Measurements from ENCODE around the gene ASCC3. TPM values are rescaled to one million over a fixed set of nuclear protein-coding genes. Genes with fewer than 3 reads are reported as not detected.

ASCC3 gene
- total RNA-seq, 1 experiment from 2014 or later: 32.2 TPM

DNA sequence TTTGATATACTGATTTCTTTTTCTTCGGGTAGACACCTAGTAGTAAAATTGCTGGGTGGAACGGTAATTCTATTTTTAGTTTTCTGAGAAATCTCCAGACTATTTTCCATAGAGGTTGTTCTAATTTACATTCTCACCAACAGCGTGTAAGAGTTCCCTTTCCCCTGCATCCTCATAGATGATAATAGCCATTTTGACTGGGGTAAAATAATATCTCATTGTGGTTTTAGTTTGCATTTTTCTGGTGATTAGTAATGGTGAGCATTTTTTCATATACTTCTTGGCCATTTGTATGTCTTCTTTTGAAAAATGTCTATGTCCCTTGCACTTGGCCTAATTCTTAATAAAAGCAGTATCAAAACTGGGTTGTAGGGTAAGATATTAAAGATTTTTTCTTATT is 267.5 kb downstream of the ASCC3 start:
- DNase-seq (ENCODE audit: low spot score): no peak
- Histone ChIP-seq H3K4me1 (ENCODE audit: insufficient read depth, low read length, poor library complexity, severe bottlenecking) (no peaks in the 10 kb centered on the region), H3K4me3 (ENCODE audit: low read depth, low read length, poor library complexity, severe bottlenecking) (no peak overlapping the region), H3K36me3 (ENCODE audit: insufficient read depth, low read length, poor library complexity, severe bottlenecking) (no peaks in the 10 kb centered on the region), H3K9me3 (ENCODE audit: low read depth, low read length, poor library complexity, severe bottlenecking) (no peaks in the 10 kb centered on the region), H3K27ac (ENCODE audit: low read depth, low read length, poor library complexity, severe bottlenecking) (no peak overlapping the region), H3K27me3 (replicated peaks; ENCODE audit: insufficient read depth, low read depth, low read length, poor library complexity) (no peaks in the 10 kb centered on the region)
- TF ChIP-seq EZH2 (IDR thresholded peaks at IDR 0.05; ENCODE audit: borderline replicate concordance, low read depth, low read length, poor library complexity, severe bottlenecking): no peak
- TF ChIP-seq, protein P1, sequence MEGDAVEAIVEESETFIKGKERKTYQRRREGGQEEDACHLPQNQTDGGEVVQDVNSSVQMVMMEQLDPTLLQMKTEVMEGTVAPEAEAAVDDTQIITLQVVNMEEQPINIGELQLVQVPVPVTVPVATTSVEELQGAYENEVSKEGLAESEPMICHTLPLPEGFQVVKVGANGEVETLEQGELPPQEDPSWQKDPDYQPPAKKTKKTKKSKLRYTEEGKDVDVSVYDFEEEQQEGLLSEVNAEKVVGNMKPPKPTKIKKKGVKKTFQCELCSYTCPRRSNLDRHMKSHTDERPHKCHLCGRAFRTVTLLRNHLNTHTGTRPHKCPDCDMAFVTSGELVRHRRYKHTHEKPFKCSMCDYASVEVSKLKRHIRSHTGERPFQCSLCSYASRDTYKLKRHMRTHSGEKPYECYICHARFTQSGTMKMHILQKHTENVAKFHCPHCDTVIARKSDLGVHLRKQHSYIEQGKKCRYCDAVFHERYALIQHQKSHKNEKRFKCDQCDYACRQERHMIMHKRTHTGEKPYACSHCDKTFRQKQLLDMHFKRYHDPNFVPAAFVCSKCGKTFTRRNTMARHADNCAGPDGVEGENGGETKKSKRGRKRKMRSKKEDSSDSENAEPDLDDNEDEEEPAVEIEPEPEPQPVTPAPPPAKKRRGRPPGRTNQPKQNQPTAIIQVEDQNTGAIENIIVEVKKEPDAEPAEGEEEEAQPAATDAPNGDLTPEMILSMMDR (conservative IDR thresholded peaks at IDR 0.05; ENCODE audit: low read depth, low read length): no peak
- CTCF ChIA-PET: no interaction called here
- intact Hi-C loops (cut with micrococcal nuclease; ENCODE audit: unreplicated experiment): no loop called here
- POLR2A ChIA-PET (ENCODE audit: low non-redundant PET): no interaction called here
- no TSS peak for BruUV-seq (replicated peaks)

DNA sequence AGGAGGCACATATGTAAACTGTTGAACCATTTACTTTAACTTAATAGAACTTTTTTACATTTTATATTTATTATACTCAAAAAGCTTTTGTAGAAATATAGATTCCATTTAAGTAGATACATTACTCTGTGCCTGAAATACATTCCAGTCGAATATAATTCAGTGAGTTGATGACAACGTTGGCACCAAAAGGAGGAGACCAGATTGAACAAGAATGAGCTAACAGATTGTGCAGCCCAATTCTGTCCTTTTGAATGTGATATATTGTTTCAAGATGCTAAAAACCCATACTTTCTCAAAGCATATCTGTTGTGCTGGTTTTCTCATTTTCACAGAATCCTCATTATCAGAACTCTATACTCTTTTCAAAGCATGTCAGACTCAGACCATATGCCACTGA is 269.0 kb downstream of the ASCC3 start:
- ChIA-PET POLR2A (ENCODE audit: low non-redundant PET) (no interaction called here), CTCF (no interaction called here)
- Histone ChIP-seq H3K4me1 (ENCODE audit: insufficient read depth, low read length, poor library complexity, severe bottlenecking) (no peaks in the 10 kb centered on the region), H3K27me3 (replicated peaks; ENCODE audit: insufficient read depth, low read depth, low read length, poor library complexity) (no peaks in the 10 kb centered on the region), H3K27ac (ENCODE audit: low read depth, low read length, poor library complexity, severe bottlenecking) (no peak overlapping the region), H3K36me3 (ENCODE audit: insufficient read depth, low read length, poor library complexity, severe bottlenecking) (no peaks in the 10 kb centered on the region), H3K4me3 (ENCODE audit: low read depth, low read length, poor library complexity, severe bottlenecking) (no peak overlapping the region), H3K9me3 (ENCODE audit: low read depth, low read length, poor library complexity, severe bottlenecking) (no peaks in the 10 kb centered on the region)
- intact Hi-C loops (cut with micrococcal nuclease; ENCODE audit: unreplicated experiment): no loop called here
- TF ChIP-seq EZH2 (IDR thresholded peaks at IDR 0.05; ENCODE audit: borderline replicate concordance, low read depth, low read length, poor library complexity, severe bottlenecking): no peak
- TF ChIP-seq, protein P1 (conservative IDR thresholded peaks at IDR 0.05; ENCODE audit: low read depth, low read length): no peak
- no peak for DNase-seq (ENCODE audit: low spot score)
- BruUV-seq (replicated peaks): no TSS peak

DNA sequence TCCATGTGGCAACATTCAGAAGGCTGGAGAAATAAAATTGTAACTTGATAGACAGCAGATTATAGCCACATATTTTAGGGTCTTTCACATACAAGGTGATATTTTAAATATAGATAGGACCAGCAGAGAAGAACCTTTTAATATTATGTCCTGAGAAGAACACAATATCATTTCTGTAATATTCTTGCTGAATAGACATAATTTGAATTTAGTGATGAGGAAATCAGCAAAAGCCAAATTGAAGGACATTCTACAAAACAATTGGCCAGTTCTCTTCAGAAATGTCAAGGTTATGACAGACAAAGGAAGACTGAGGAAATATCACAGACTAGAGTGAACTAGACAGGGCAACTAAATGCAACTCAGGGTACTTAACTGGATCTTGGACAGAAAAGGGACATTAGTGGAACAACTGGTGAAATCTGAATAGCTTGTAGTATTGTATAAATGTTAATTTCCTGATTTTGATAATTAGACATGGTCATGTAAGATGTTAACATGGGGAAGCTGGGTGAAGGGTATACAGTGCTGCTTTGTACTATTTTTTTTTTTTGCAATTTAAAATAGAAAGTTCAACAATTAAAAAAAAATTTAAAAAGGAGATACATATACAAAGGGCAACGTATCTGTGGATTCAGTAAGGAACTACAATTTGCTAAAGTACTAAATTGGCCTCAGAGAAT is 281.9 kb downstream of the ASCC3 start:
- Histone ChIP-seq H3K4me3 (ENCODE audit: low read depth, low read length, poor library complexity, severe bottlenecking) (no peak overlapping the region), H3K36me3 (ENCODE audit: insufficient read depth, low read length, poor library complexity, severe bottlenecking) (no peaks in the 10 kb centered on the region), H3K9me3 (ENCODE audit: low read depth, low read length, poor library complexity, severe bottlenecking) (no peaks in the 10 kb centered on the region), H3K27ac (ENCODE audit: low read depth, low read length, poor library complexity, severe bottlenecking) (no peak overlapping the region), H3K4me1 (ENCODE audit: insufficient read depth, low read length, poor library complexity, severe bottlenecking) (no peaks in the 10 kb centered on the region), H3K27me3 (replicated peaks; ENCODE audit: insufficient read depth, low read depth, low read length, poor library complexity) (no peaks in the 10 kb centered on the region)
- ChIA-PET POLR2A (ENCODE audit: low non-redundant PET) (no interaction called here), CTCF (no interaction called here)
- DNase-seq (ENCODE audit: low spot score): no peak
- TF ChIP-seq, protein P1 (conservative IDR thresholded peaks at IDR 0.05; ENCODE audit: low read depth, low read length): no peak
- no TSS peak for BruUV-seq (replicated peaks)
- intact Hi-C loops (cut with micrococcal nuclease; ENCODE audit: unreplicated experiment): no loop called here
